H1 (cell line): ENCODE results near the gene NEDD4L.

Experiments used
- CTCF ChIP-seq, 3 experiments: IDR thresholded peaks; 1 replicate in 2 of 3; 2 replicates in 1 of 3; pipeline versions ENCODE4 v1.5.1 to v1.6.1; 2011; ENCODE audit warnings: low read length in 3 of 3, mild to moderate bottlenecking in 3 of 3, inconsistent platforms in 2 of 3, low read depth in 1 of 3, moderate library complexity in 1 of 3; ENCODE audit not compliant: insufficient read depth in 1 of 3; ENCODE audit errors: control extremely low read depth in 1 of 3
- POLR2A ChIP-seq, 2 experiments: IDR thresholded peaks; 1 replicate in 1 of 2; 2 replicates in 1 of 2; pipeline ENCODE4 v1.6.1; 2011; ENCODE audit warnings: low read depth in 2 of 2, low read length in 2 of 2, mild to moderate bottlenecking in 2 of 2; ENCODE audit errors: control extremely low read depth in 1 of 2

- TF ChIP-seq POLR2A (IDR thresholded peaks at IDR 0.05; ENCODE audit: control extremely low read depth in 1 of 2, low read depth in 2 of 2, low read length in 2 of 2) (no peak), CTCF (IDR thresholded peaks at IDR 0.05; ENCODE audit: control extremely low read depth in 1 of 3, insufficient read depth in 1 of 3, low read depth in 1 of 3, low read length in 3 of 3) (no peak)
These were observed 352.9 kb downstream of the NEDD4L start for GRCh38 chr18:58396966-58397365.
